GM23248 (cell line): ENCODE data around the gene PALD1.

Experiments used
- EZH2 ChIP-seq: fragments of 200-600 bp; sonication (generic); IDR thresholded peaks from 2 replicates; pipeline ENCODE4 v1.6.1; 2018; ENCODE audit warnings: antibody characterized with exemption, mild to moderate bottlenecking; ENCODE audit not compliant: insufficient read depth, poor library complexity, severe bottlenecking
- EZH2phosphoT487 ChIP-seq: fragments of 200-600 bp; sonication (generic); IDR thresholded peaks from 2 replicates; pipeline ENCODE4 v1.6.1; 2018; ENCODE audit warnings: antibody characterized with exemption, moderate library complexity, mild to moderate bottlenecking, low read depth; ENCODE audit not compliant: insufficient read depth

DNA sequence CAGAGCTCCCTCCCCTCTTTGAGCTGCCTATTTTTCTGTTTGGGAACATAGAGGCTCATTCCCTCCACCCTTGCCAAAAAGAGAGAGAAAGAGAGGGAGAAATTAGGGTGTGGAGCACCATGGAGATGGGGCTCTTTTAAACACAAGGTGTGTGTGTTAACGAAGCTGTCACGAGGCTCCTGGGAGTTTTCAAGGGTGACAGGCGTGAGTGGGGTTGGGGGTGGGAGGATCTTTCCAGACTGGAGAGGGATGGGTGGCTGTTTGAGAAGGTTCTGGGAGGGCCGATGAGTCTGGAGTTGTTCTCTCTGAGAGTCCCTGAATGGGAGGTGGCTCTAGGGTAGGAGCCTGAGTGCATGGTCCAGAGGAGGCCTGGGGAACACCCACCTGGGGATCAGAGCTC, 45.0 kb downstream of the PALD1 start:
- TF ChIP-seq EZH2: no peak
- TF ChIP-seq EZH2phosphoT487: no peak
